H9 (cell line): ENCODE measurements around the gene MFSD6. TPM values are rescaled to one million over a fixed set of nuclear protein-coding genes. Genes with fewer than 3 reads are reported as not detected.

Experiments
- DNase-seq: peaks from one replicate; pipeline ENCODE4 v3.0.0-alpha.2; 2017
- H2AFZ ChIP-seq: one replicate; pipeline ENCODE4 v1.6.1; 2013; ENCODE audit warnings: mild to moderate bottlenecking, low read length, control low read depth, moderate library complexity
- H2AK5ac ChIP-seq: 2 replicates; pipeline ENCODE4 v1.6.1; 2013; ENCODE audit warnings: low read length, control low read depth, mixed read lengths; ENCODE audit not compliant: insufficient read length
- H2BK120ac ChIP-seq: one replicate; pipeline ENCODE4 v1.6.1; 2013; ENCODE audit warnings: low read depth, mild to moderate bottlenecking, low read length, control low read depth, inconsistent platforms; ENCODE audit not compliant: poor library complexity, severe bottlenecking
- H2BK12ac ChIP-seq: 2 replicates; pipeline ENCODE4 v1.6.1; 2013; ENCODE audit warnings: low read length, control low read depth, mixed read lengths, low read depth; ENCODE audit not compliant: insufficient read length
- H2BK15ac ChIP-seq: 2 replicates; pipeline ENCODE4 v1.6.1; 2013; ENCODE audit warnings: low read depth, low read length, control low read depth
- H2BK20ac ChIP-seq: one replicate; pipeline ENCODE4 v1.6.1; 2013; ENCODE audit warnings: low read depth, mild to moderate bottlenecking, low read length, control low read depth, inconsistent platforms; ENCODE audit not compliant: poor library complexity, severe bottlenecking
- H2BK5ac ChIP-seq: 2 replicates; pipeline ENCODE4 v1.6.1; 2013; ENCODE audit warnings: low read length, control low read depth, mixed read lengths; ENCODE audit not compliant: insufficient read length
- H3K14ac ChIP-seq: 2 replicates; pipeline ENCODE4 v1.6.1; 2013; ENCODE audit warnings: low read length, control low read depth; ENCODE audit not compliant: insufficient read depth
- H3K18ac ChIP-seq: 2 replicates; pipeline ENCODE4 v1.6.1; 2013; ENCODE audit warnings: low read depth, mild to moderate bottlenecking, mixed read lengths, low read length, control low read depth; ENCODE audit not compliant: insufficient read length
- H3K23ac ChIP-seq: 2 replicates; pipeline ENCODE4 v1.6.1; 2013; ENCODE audit warnings: low read length, control low read depth, mixed read lengths, low read depth; ENCODE audit not compliant: insufficient read length
- H3K23me2 ChIP-seq: 2 replicates; pipeline ENCODE4 v1.6.1; 2013; ENCODE audit warnings: low read depth, mild to moderate bottlenecking, mixed read lengths, low read length, control low read depth; ENCODE audit not compliant: insufficient read length, poor library complexity, severe bottlenecking
- H3K27ac ChIP-seq: 2 replicates; pipeline ENCODE4 v1.5.1; 2013; ENCODE audit warnings: low read length, control low read depth, mixed read lengths, low read depth; ENCODE audit not compliant: insufficient read length
- H3K27me3 ChIP-seq: 2 replicates; pipeline ENCODE4 v1.6.1; 2013; ENCODE audit warnings: low read length, control low read depth, inconsistent platforms; ENCODE audit not compliant: insufficient read depth
- H3K4ac ChIP-seq: 2 replicates; pipeline ENCODE4 v1.6.1; 2013; ENCODE audit warnings: low read depth, mild to moderate bottlenecking, control low read depth, inconsistent platforms, low read length, moderate library complexity
- H3K4me1 ChIP-seq: 2 replicates; pipeline ENCODE4 v1.6.1; 2013; ENCODE audit warnings: low read length, control low read depth, inconsistent platforms; ENCODE audit not compliant: insufficient read depth
- H3K4me2 ChIP-seq: 2 replicates; pipeline ENCODE4 v1.6.1; 2013; ENCODE audit warnings: low read length, control low read depth, mixed read lengths; ENCODE audit not compliant: insufficient read length, insufficient read depth
- H3K56ac ChIP-seq: 2 replicates; pipeline ENCODE4 v1.6.1; 2013; ENCODE audit warnings: low read depth, mild to moderate bottlenecking, mixed read lengths, low read length, control low read depth; ENCODE audit not compliant: insufficient read length
- H3K79me1 ChIP-seq: 2 replicates; pipeline ENCODE4 v1.6.1; 2013; ENCODE audit warnings: low read depth, mild to moderate bottlenecking, moderate library complexity, low read length, control low read depth, inconsistent platforms; ENCODE audit not compliant: insufficient read depth, poor library complexity, severe bottlenecking
- H3K79me2 ChIP-seq: 2 replicates; pipeline ENCODE4 v1.6.1; 2013; ENCODE audit warnings: low read length, control low read depth, inconsistent platforms; ENCODE audit not compliant: insufficient read depth
- H3K9ac ChIP-seq: 2 replicates; pipeline ENCODE4 v1.6.1; 2013; ENCODE audit warnings: low read length, control low read depth, mixed read lengths; ENCODE audit not compliant: insufficient read length; ENCODE audit errors: extremely low read depth
- H3K9me3 ChIP-seq: one replicate; pipeline ENCODE4 v1.6.1; 2013; ENCODE audit warnings: low read depth, low read length, inconsistent platforms; ENCODE audit not compliant: control insufficient read depth
- H3T11ph ChIP-seq: one replicate; pipeline ENCODE4 v1.6.1; 2013; ENCODE audit warnings: mild to moderate bottlenecking, low read length, control low read depth, inconsistent platforms
- H4K20me1 ChIP-seq: one replicate; pipeline ENCODE4 v1.6.1; 2013; ENCODE audit not compliant: control insufficient read depth, insufficient read length, insufficient read depth
- H4K5ac ChIP-seq: 2 replicates; pipeline ENCODE4 v1.6.1; 2013; ENCODE audit warnings: low read depth, mild to moderate bottlenecking, mixed read lengths, low read length, control low read depth; ENCODE audit not compliant: insufficient read length
- H4K8ac ChIP-seq: replicated peaks from 2 replicates; pipeline ENCODE4 v1.6.1; 2013; ENCODE audit warnings: low read length, control low read depth, mixed read lengths, low read depth; ENCODE audit not compliant: insufficient read length
- H4K91ac ChIP-seq: 2 replicates; pipeline ENCODE4 v1.6.1; 2013; ENCODE audit warnings: low read depth, mild to moderate bottlenecking, moderate library complexity, mixed read lengths, low read length, control low read depth; ENCODE audit not compliant: insufficient read length
- H3K27ac Mint-ChIP-seq, 3 experiments: 2 replicates in 2 of 3; 3 replicates in 1 of 3; pipeline ENCODE4 v1.8.0; 2020 to 2021; ENCODE audit warnings: mixed read lengths in 3 of 3, mild to moderate bottlenecking in 1 of 3, moderate library complexity in 1 of 3
- H3K27me3 Mint-ChIP-seq: 2 replicates; pipeline ENCODE4 v1.8.0; 2021; ENCODE audit warnings: low read depth, mild to moderate bottlenecking, moderate library complexity, mixed read lengths
- H3K36me3 Mint-ChIP-seq, 3 experiments: 2 replicates in 2 of 3; 3 replicates in 1 of 3; pipeline ENCODE4 v1.8.0; 2020 to 2021; ENCODE audit warnings: low read depth in 3 of 3, mixed read lengths in 3 of 3; ENCODE audit not compliant: insufficient read depth in 1 of 3
- H3K4me1 Mint-ChIP-seq, 2 experiments: 2 replicates each; pipeline ENCODE4 v1.8.0; 2020; ENCODE audit warnings: mixed read lengths in 2 of 2
- H3K4me3 Mint-ChIP-seq, 2 experiments: 2 replicates in 1 of 2; 3 replicates in 1 of 2; pipeline ENCODE4 v1.8.0; 2020 to 2021; ENCODE audit warnings: mild to moderate bottlenecking in 2 of 2, mixed read lengths in 2 of 2, moderate library complexity in 1 of 2
- H3K9me3 Mint-ChIP-seq, 2 experiments: 2 replicates in 1 of 2; 3 replicates in 1 of 2; pipeline ENCODE4 v1.8.0; 2020; ENCODE audit warnings: mild to moderate bottlenecking in 2 of 2, mixed read lengths in 2 of 2, moderate library complexity in 1 of 2
- WGBS: extraction: QIAGEN DNeasy Blood & Tissue Kit; methylation state at CpG from one replicate; pipeline ENCODE4 v1.1.7; 2013; ENCODE audit warnings: missing lambda C conversion rate, low lambda C conversion rate, mixed read lengths; ENCODE audit not compliant: insufficient read length; ENCODE audit errors: extremely low coverage; 5-methylcytosine and 5-hydroxymethylcytosine counted together
- total RNA-seq: library from RNA; stranded (reverse); gene quantifications from 2 replicates; pipeline ENCODE4 v1.2.1, GENCODE V29; 2021
- TF ChIP-seq, protein P1 (sequence below): fragments of 200-600 bp; sonication (generic); conservative IDR thresholded peaks from 3 replicates; pipeline ENCODE4 v1.8.0; 2021; ENCODE audit warnings: antibody characterized with exemption, mild to moderate bottlenecking

The MFSD6 gene
- total RNA-seq, 1 experiment from 2014 or later = 4.0 TPM

DNA sequence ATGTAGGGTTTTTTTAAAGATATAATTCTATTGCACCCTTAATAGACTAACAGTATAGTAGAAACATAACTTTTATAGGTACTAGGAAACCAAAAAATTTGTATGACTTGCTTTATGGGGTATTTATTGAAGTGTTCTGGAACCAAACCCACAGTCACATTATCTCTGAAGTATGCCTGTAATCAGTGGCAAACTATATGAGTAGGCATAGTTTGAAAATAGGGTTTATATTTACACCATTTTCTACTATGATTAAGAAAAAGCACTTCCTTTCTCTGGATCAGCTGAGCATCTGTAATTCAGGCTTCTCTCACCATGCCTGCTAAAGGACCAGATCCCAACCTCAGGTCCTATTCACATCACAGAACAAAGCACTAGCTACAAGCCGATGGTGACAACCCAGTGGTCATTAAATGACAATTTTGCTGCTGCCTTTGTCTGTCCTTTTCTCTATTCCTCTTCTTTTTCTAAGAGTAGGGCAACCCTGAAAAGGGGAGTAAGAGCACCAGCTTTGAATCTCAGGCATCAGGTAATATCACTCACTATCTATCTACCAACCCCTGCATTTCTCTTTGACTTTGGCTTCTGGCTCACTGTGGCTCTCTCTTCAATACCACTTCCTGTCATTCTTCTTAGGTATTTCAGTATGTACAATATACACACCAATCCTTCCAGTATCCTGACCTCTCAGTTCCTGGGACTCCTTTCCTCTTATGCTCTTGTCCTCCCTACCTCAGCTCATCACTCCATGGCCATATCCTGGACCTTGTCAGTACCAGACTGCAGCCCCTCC is 112.0 kb downstream of the MFSD6 start:
- Histone ChIP-seq H4K20me1 (no peaks in the 10 kb centered on the region), H3K14ac (no peak overlapping the region), H3K23me2 (no peaks in the 10 kb centered on the region), H3T11ph (no peak overlapping the region), H2BK12ac (no peak overlapping the region), H2BK15ac (no peak overlapping the region), H4K91ac (no peak overlapping the region), H2BK120ac (no peak overlapping the region), H2AK5ac (no peak overlapping the region), H3K79me2 (no peaks in the 10 kb centered on the region), H3K56ac (no peak overlapping the region), H4K5ac (no peak overlapping the region), H4K8ac (no peak overlapping the region), H3K27ac (no peak overlapping the region), H3K18ac (no peak overlapping the region), H2BK20ac (no peak overlapping the region), H2AFZ (no peak overlapping the region), H2BK5ac (no peak overlapping the region), H3K79me1 (no peaks in the 10 kb centered on the region), H3K23ac (no peak overlapping the region), H3K4me1 (no peaks in the 10 kb centered on the region), H3K9me3 (no peaks in the 10 kb centered on the region), H3K9ac (no peak overlapping the region), H3K4me2 (no peak overlapping the region), H3K4ac (no peak overlapping the region), H3K27me3 (no peaks in the 10 kb centered on the region)
- Mint-ChIP-seq H3K4me1 (peaks cover 0 to 4% of the 10 kb centered on the region in 2 experiments; a peak in 1 of 4 replicates), H3K4me3 (no peak overlapping the region), H3K9me3 (no peaks in the 10 kb centered on the region), H3K36me3 (no peaks in the 10 kb centered on the region; a peak in 1 of 7 replicates), H3K27me3 (no peaks in the 10 kb centered on the region), H3K27ac (peak overlapping the region in 1 of 3 experiments; percentile 15; a peak in 1 of 7 replicates)
- TF ChIP-seq, protein P1, sequence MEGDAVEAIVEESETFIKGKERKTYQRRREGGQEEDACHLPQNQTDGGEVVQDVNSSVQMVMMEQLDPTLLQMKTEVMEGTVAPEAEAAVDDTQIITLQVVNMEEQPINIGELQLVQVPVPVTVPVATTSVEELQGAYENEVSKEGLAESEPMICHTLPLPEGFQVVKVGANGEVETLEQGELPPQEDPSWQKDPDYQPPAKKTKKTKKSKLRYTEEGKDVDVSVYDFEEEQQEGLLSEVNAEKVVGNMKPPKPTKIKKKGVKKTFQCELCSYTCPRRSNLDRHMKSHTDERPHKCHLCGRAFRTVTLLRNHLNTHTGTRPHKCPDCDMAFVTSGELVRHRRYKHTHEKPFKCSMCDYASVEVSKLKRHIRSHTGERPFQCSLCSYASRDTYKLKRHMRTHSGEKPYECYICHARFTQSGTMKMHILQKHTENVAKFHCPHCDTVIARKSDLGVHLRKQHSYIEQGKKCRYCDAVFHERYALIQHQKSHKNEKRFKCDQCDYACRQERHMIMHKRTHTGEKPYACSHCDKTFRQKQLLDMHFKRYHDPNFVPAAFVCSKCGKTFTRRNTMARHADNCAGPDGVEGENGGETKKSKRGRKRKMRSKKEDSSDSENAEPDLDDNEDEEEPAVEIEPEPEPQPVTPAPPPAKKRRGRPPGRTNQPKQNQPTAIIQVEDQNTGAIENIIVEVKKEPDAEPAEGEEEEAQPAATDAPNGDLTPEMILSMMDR = no peak
- no peak for DNase-seq
- whole genome bisulfite sequencing = no CpG with 5 or more reads among the region's 1 CpG
